Stomach (tissue), 4 donors: ENCODE data around the gene CCR5.

Experiments
- CTCF ChIP-seq, 7 experiments: fragments of 450-650 bp in 4 of 7; fragments of 200-600 bp in 3 of 7; sonication (generic) in 3 of 7; IDR thresholded peaks; one replicate each; pipeline ENCODE4 v1.5.1; 2016 to 2019; ENCODE audit warnings: antibody characterized with exemption in 7 of 7, control low read depth in 2 of 7, mild to moderate bottlenecking in 1 of 7
- EP300 ChIP-seq: sonication (generic); formaldehyde crosslinking; IDR thresholded peaks from one replicate; pipeline ENCODE4 v1.6.1; 2017; ENCODE audit warnings: antibody characterized with exemption
- POLR2A ChIP-seq, 4 donors: fragments of 450-650 bp; IDR thresholded peaks; one replicate each; pipeline ENCODE4 v1.6.1; 2016; ENCODE audit warnings: antibody characterized with exemption in 4 of 4, control low read depth in 2 of 4, mild to moderate bottlenecking in 1 of 4, moderate library complexity in 1 of 4

- no peak for TF ChIP-seq CTCF (IDR thresholded peaks at IDR 0.05)
- TF ChIP-seq EP300 = no peak
- no peak for TF ChIP-seq POLR2A (IDR thresholded peaks at IDR 0.05)
These were observed 35.2 kb upstream of the CCR5 start for GRCh38 chr3:46335541-46335940.
